WTC11 (cell line): ENCODE measurements around the gene ABCC9. TPM values are rescaled to one million over a fixed set of nuclear protein-coding genes. Genes with fewer than 3 reads are reported as not detected.

Experiments used
- ATAC-seq: fragments of 200-7000 bp; cut with Tn5 transposase; 2 replicates; pipeline ENCODE4 v1.10.0; 2021; ENCODE audit warnings: mild to moderate bottlenecking, moderate library complexity
- CTCF ChIA-PET: fragments of 300-600 bp; sonication (Branson Sonifier 250); formaldehyde crosslinking; loops from one replicate; lab custom pipeline; 2021; ENCODE audit warnings: antibody characterized with exemption; lab: Charles Lee
- POLR2A ChIA-PET: fragments of 350-600 bp; sonication (Branson Sonifier 250); formaldehyde crosslinking; loops from one replicate; lab custom pipeline; 2021; ENCODE audit warnings: antibody characterized with exemption; lab: Charles Lee
- DNase-seq: peaks from one replicate; pipeline ENCODE4 v3.0.0; 2021; ENCODE audit warnings: low spot score
- H3K27ac Mint-ChIP-seq: 2 replicates; pipeline ENCODE4 v1.8.0; 2021; ENCODE audit warnings: mixed read lengths
- H3K27me3 Mint-ChIP-seq: 2 replicates; pipeline ENCODE4 v1.8.0; 2021; ENCODE audit warnings: low read depth, mild to moderate bottlenecking, moderate library complexity, mixed read lengths
- H3K36me3 Mint-ChIP-seq: 2 replicates; pipeline ENCODE4 v1.8.0; 2021; ENCODE audit warnings: mixed read lengths
- H3K4me1 Mint-ChIP-seq: 2 replicates; pipeline ENCODE4 v1.8.0; 2022; ENCODE audit warnings: mixed read lengths
- H3K4me3 Mint-ChIP-seq: 2 replicates; pipeline ENCODE4 v1.8.0; 2021; ENCODE audit warnings: mild to moderate bottlenecking, moderate library complexity, mixed read lengths
- H3K9me3 Mint-ChIP-seq: 2 replicates; pipeline ENCODE4 v1.8.0; 2021; ENCODE audit warnings: mixed read lengths
- FOXJ3 ChIP-seq: sonication (generic); formaldehyde crosslinking; IDR thresholded peaks from 2 replicates; pipeline ENCODE4 v1.9.0; 2021; ENCODE audit warnings: missing genetic modification reagents, mild to moderate bottlenecking, borderline replicate concordance
- FOXK1 ChIP-seq: sonication (generic); formaldehyde crosslinking; IDR thresholded peaks from 2 replicates; pipeline ENCODE4 v1.8.0; 2022; ENCODE audit warnings: mild to moderate bottlenecking, moderate library complexity, missing genetic modification reagents
- JAZF1 ChIP-seq: fragments of 250-450 bp; sonication (Bioruptor Pico); IDR thresholded peaks from 2 replicates; pipeline ENCODE4 v1.9.0; 2021; ENCODE audit warnings: moderate library complexity, mild to moderate bottlenecking, inconsistent platforms
- NFATC4 ChIP-seq: fragments of 250-450 bp; sonication (Bioruptor Pico); IDR thresholded peaks from 2 replicates; pipeline ENCODE4 v1.9.0; 2021; ENCODE audit warnings: mild to moderate bottlenecking
- NFE2L1 ChIP-seq: sonication (generic); formaldehyde crosslinking; IDR thresholded peaks from 2 replicates; pipeline ENCODE4 v1.8.1; 2023; ENCODE audit warnings: missing genetic modification reagents
- NR1H2 ChIP-seq: sonication (generic); formaldehyde crosslinking; IDR thresholded peaks from 2 replicates; pipeline ENCODE4 v1.9.0; 2021; ENCODE audit warnings: mild to moderate bottlenecking, moderate library complexity, missing genetic modification reagents
- SP1 ChIP-seq: sonication (generic); formaldehyde crosslinking; conservative IDR thresholded peaks from 2 replicates; pipeline ENCODE4 v1.8.1; 2022; ENCODE audit warnings: missing genetic modification reagents
- TP53 ChIP-seq: sonication (generic); formaldehyde crosslinking; IDR thresholded peaks from 2 replicates; pipeline ENCODE4 v1.8.1; 2023; ENCODE audit warnings: mild to moderate bottlenecking, missing genetic modification reagents
- ZBTB21 ChIP-seq: sonication (generic); formaldehyde crosslinking; IDR thresholded peaks from 2 replicates; pipeline ENCODE4 v1.8.1; 2023; ENCODE audit warnings: mild to moderate bottlenecking, missing genetic modification reagents, borderline replicate concordance
- ZNF121 ChIP-seq: sonication (generic); formaldehyde crosslinking; IDR thresholded peaks from 2 replicates; pipeline ENCODE4 v1.8.0; 2023; ENCODE audit warnings: missing genetic modification reagents
- ZNF317 ChIP-seq: sonication (generic); formaldehyde crosslinking; IDR thresholded peaks from 2 replicates; pipeline ENCODE4 v1.8.1; 2023; ENCODE audit warnings: low read depth, mild to moderate bottlenecking, moderate library complexity, missing genetic modification reagents, borderline replicate concordance
- ZNF671 ChIP-seq: fragments of 250-450 bp; sonication (Bioruptor Pico); IDR thresholded peaks from 2 replicates; pipeline ENCODE4 v1.8.0; 2021; ENCODE audit warnings: mild to moderate bottlenecking
- total RNA-seq: library from RNA; stranded (reverse); gene quantifications from 3 replicates; pipeline ENCODE4 v1.2.3, GENCODE V29; 2021
- TF ChIP-seq, protein P1 (sequence below): fragments of 250-450 bp; sonication (Bioruptor Pico); IDR thresholded peaks from 2 replicates; pipeline ENCODE4 v1.9.0; 2021; ENCODE audit warnings: mild to moderate bottlenecking
- TF ChIP-seq, protein P2 (sequence below): sonication (generic); formaldehyde crosslinking; IDR thresholded peaks from 2 replicates; pipeline ENCODE4 v1.8.0; 2022; ENCODE audit warnings: mild to moderate bottlenecking, missing genetic modification reagents
- TF ChIP-seq, protein P3 (sequence below): fragments of 250-450 bp; sonication (Bioruptor Pico); conservative IDR thresholded peaks from 2 replicates; pipeline ENCODE4 v1.9.0; 2021; ENCODE audit warnings: mild to moderate bottlenecking
- TF ChIP-seq, protein P4 (sequence below): sonication (generic); formaldehyde crosslinking; IDR thresholded peaks from 2 replicates; pipeline ENCODE4 v1.8.0; 2023; ENCODE audit warnings: missing genetic modification reagents, mild to moderate bottlenecking, borderline replicate concordance
- TF ChIP-seq, protein P5 (sequence below): sonication (generic); formaldehyde crosslinking; IDR thresholded peaks from 2 replicates; pipeline ENCODE4 v1.8.0; 2023; ENCODE audit warnings: missing genetic modification reagents

The ABCC9 gene
- total RNA-seq, 1 experiment from 2014 or later: 0.04 TPM

DNA sequence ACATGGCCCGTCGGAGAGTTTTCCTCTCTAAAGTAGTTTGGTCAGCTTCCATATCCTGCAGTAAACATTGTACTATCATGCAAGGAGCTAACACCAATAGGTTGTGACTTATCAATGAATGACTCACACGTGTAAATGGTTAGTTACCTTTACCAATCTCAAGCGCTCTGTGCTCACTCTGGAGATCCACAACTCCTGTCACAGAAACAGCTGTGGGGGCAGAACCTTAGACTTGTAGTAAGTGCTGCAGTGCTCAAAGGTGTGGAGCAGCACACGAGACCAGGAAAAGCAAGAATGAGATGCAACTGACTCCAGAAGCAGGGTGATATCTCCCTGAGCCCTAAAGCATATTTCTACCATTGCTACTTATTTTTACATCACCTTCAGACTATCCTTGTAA is 93.0 kb downstream of the ABCC9 start:
- Mint-ChIP-seq H3K4me1 (no peaks in the 10 kb centered on the region), H3K36me3 (no peaks in the 10 kb centered on the region), H3K4me3 (no peak overlapping the region)
- ChIA-PET CTCF (no interaction called here), POLR2A (no interaction called here)
- no peak for ATAC-seq
- TF ChIP-seq, protein P1, sequence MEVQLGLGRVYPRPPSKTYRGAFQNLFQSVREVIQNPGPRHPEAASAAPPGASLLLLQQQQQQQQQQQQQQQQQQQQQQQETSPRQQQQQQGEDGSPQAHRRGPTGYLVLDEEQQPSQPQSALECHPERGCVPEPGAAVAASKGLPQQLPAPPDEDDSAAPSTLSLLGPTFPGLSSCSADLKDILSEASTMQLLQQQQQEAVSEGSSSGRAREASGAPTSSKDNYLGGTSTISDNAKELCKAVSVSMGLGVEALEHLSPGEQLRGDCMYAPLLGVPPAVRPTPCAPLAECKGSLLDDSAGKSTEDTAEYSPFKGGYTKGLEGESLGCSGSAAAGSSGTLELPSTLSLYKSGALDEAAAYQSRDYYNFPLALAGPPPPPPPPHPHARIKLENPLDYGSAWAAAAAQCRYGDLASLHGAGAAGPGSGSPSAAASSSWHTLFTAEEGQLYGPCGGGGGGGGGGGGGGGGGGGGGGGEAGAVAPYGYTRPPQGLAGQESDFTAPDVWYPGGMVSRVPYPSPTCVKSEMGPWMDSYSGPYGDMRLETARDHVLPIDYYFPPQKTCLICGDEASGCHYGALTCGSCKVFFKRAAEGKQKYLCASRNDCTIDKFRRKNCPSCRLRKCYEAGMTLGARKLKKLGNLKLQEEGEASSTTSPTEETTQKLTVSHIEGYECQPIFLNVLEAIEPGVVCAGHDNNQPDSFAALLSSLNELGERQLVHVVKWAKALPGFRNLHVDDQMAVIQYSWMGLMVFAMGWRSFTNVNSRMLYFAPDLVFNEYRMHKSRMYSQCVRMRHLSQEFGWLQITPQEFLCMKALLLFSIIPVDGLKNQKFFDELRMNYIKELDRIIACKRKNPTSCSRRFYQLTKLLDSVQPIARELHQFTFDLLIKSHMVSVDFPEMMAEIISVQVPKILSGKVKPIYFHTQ (CRISPR knock-in tag): no peak
- no peak for TF ChIP-seq ZBTB21 (CRISPR knock-in tag)
- TF ChIP-seq SP1: no peak
- no peak for TF ChIP-seq FOXJ3
- TF ChIP-seq TP53 (CRISPR knock-in tag): no peak
- no peak for TF ChIP-seq JAZF1 (CRISPR knock-in tag)
- no peak for TF ChIP-seq NFE2L1 (CRISPR knock-in tag)
- TF ChIP-seq, protein P2, sequence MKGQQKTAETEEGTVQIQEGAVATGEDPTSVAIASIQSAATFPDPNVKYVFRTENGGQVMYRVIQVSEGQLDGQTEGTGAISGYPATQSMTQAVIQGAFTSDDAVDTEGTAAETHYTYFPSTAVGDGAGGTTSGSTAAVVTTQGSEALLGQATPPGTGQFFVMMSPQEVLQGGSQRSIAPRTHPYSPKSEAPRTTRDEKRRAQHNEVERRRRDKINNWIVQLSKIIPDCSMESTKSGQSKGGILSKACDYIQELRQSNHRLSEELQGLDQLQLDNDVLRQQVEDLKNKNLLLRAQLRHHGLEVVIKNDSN (CRISPR knock-in tag): no peak
- TF ChIP-seq, protein P3, sequence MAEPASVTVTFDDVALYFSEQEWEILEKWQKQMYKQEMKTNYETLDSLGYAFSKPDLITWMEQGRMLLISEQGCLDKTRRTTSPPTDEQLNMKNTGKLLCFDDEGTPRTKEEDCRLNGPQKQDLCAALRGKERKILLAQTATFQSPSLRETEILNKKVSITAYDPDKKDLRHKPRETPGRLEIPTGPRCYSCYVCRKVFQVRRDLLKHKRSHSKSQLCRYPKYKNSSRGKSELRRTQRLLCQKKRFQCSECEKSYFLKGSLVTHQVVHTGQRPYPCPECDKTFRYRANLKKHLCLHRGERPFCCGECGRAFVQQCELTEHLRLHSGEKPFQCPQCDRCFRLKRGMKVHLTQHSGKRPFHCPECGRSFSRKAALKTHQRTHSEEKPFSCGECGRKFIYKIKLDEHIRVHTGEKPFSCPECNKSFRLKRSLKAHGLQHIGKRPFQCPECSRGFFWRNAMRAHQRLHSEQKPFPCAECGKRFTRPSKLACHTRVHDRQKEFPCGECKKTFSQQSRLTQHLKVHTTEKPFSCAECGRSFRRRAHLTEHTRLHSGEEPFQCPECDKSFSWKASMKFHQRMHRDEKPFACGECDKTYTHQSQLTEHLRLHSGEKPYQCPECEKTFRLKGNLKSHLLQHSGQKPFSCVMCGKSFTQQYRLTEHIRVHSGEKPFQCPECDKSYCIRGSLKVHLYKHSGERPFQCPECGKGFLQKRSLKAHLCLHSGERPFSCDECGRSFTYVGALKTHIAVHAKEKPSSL: no peak
- TF ChIP-seq ZNF317 (CRISPR knock-in tag): no peak
- TF ChIP-seq NFATC4 (CRISPR knock-in tag): no peak
- TF ChIP-seq NR1H2 (CRISPR knock-in tag): no peak
- TF ChIP-seq, protein P4, sequence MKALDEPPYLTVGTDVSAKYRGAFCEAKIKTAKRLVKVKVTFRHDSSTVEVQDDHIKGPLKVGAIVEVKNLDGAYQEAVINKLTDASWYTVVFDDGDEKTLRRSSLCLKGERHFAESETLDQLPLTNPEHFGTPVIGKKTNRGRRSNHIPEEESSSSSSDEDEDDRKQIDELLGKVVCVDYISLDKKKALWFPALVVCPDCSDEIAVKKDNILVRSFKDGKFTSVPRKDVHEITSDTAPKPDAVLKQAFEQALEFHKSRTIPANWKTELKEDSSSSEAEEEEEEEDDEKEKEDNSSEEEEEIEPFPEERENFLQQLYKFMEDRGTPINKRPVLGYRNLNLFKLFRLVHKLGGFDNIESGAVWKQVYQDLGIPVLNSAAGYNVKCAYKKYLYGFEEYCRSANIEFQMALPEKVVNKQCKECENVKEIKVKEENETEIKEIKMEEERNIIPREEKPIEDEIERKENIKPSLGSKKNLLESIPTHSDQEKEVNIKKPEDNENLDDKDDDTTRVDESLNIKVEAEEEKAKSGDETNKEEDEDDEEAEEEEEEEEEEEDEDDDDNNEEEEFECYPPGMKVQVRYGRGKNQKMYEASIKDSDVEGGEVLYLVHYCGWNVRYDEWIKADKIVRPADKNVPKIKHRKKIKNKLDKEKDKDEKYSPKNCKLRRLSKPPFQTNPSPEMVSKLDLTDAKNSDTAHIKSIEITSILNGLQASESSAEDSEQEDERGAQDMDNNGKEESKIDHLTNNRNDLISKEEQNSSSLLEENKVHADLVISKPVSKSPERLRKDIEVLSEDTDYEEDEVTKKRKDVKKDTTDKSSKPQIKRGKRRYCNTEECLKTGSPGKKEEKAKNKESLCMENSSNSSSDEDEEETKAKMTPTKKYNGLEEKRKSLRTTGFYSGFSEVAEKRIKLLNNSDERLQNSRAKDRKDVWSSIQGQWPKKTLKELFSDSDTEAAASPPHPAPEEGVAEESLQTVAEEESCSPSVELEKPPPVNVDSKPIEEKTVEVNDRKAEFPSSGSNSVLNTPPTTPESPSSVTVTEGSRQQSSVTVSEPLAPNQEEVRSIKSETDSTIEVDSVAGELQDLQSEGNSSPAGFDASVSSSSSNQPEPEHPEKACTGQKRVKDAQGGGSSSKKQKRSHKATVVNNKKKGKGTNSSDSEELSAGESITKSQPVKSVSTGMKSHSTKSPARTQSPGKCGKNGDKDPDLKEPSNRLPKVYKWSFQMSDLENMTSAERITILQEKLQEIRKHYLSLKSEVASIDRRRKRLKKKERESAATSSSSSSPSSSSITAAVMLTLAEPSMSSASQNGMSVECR (CRISPR knock-in tag): no peak
- TF ChIP-seq, protein P5, sequence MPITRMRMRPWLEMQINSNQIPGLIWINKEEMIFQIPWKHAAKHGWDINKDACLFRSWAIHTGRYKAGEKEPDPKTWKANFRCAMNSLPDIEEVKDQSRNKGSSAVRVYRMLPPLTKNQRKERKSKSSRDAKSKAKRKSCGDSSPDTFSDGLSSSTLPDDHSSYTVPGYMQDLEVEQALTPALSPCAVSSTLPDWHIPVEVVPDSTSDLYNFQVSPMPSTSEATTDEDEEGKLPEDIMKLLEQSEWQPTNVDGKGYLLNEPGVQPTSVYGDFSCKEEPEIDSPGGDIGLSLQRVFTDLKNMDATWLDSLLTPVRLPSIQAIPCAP: no peak
- no peak for TF ChIP-seq ZNF121 (CRISPR knock-in tag)
- TF ChIP-seq ZNF671 (CRISPR knock-in tag): no peak
- no peak for TF ChIP-seq FOXK1 (CRISPR knock-in tag)
- TF ChIP-seq, all 79 proteins: peak for 0
- Mint-ChIP-seq H3K9me3 (no peaks in the 10 kb centered on the region), H3K27me3 (no peaks in the 10 kb centered on the region), H3K27ac (no peak overlapping the region)
- no peak for DNase-seq
